ENCODE measurements around the gene CLMN. TPM values are rescaled to one million over a fixed set of nuclear protein-coding genes. Genes with fewer than 3 reads are reported as not detected.

The CLMN gene
- total and polyA plus RNA-seq, 2 of the 13 experiments (the other 11 are each of a cell fraction or from before 2014, with no cell fraction given): 15.1 to 16.7 TPM

DNA sequence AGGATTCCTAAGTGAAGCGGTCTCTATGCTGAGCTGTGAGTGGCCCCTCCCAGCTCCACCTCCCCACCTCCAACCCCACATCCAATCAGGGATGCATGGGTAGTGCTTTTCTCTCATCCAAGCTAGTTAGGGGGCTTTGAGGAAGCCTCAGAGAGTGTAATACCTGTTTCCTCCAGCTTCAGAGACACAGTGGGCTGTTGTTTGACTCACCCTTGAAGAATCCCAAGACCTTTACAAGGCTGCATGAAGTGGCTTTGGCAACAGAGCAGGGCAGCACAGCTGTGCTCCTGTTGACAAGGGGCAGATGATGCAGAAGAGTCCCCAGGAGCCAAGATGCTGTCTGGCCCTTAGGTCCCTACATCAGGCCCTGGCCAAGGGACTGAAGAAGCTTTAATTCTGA is 27.1 kb upstream of the CLMN start:
- POLR2A ChIA-PET: no interaction called here
- in situ Hi-C loops (cut with HindIII; ENCODE audit: extremely low pct_ligation_motif_present, low pct_unique_long_range_greater_than_20kb) (no loop called here), intact Hi-C loops (cut with micrococcal nuclease; ENCODE audit: unreplicated experiment) (no loop called here)
- Histone ChIP-seq H3K4me1 (ENCODE audit: insufficient read depth, low read length) (peaks cover 10% of the 10 kb centered on the region), H3K4me2 (ENCODE audit: low read depth, low read length) (no peak overlapping the region), H3K27ac (ENCODE audit: extremely low read length, insufficient read depth, low read length) (no peak overlapping the region), H3K4me3 (replicated peaks in 1 of 3; ENCODE audit: insufficient read depth in 1 of 3, low read depth in 2 of 3, low read length in 3 of 3) (no peak overlapping the region), H3K9ac (ENCODE audit: insufficient read depth, low read depth, low read length) (no peak overlapping the region), H3K36me3 (replicated peaks in 1 of 2; ENCODE audit: control insufficient read depth in 1 of 2, insufficient read depth in 2 of 2, low read length in 2 of 2) (no peaks in the 10 kb centered on the region), H3K27me3 (ENCODE audit: control insufficient read depth in 1 of 2, insufficient read depth in 2 of 2, low read length in 2 of 2) (0 out of 5 replicates have a peak, but pooled peaks cover 0 to 11% of the 10 kb centered on the region in 2 experiments), H2AFZ (ENCODE audit: low read length) (no peak overlapping the region), H3K79me2 (ENCODE audit: insufficient read depth, low read length) (no peaks in the 10 kb centered on the region), H3K9me3 (ENCODE audit: low read length) (no peaks in the 10 kb centered on the region), H4K20me1 (ENCODE audit: insufficient read depth, low read length) (no peaks in the 10 kb centered on the region)
- 80% methylated on average over 1 of the region's 1 CpG for WGBS (ENCODE audit: low lambda C conversion rate)
- ATAC-seq (no peak; the same call in 2 of the 3 replicates), DNase-seq (ENCODE audit: low spot score) (no peak), FAIRE-seq (no peak)
- TF ChIP-seq ZNF343 (CRISPR knock-in tag; IDR thresholded peaks at IDR 0.05) (no peak), MIXL1 (CRISPR knock-in tag; IDR thresholded peaks at IDR 0.05) (no peak), SSRP1 (CRISPR knock-in tag; IDR thresholded peaks at IDR 0.05) (no peak)
- CTCF ChIA-PET (ENCODE audit: low intra/inter-chr PET ratio, low total read pairs): no interaction called here
- BruUV-seq (replicated peaks): no TSS peak

DNA sequence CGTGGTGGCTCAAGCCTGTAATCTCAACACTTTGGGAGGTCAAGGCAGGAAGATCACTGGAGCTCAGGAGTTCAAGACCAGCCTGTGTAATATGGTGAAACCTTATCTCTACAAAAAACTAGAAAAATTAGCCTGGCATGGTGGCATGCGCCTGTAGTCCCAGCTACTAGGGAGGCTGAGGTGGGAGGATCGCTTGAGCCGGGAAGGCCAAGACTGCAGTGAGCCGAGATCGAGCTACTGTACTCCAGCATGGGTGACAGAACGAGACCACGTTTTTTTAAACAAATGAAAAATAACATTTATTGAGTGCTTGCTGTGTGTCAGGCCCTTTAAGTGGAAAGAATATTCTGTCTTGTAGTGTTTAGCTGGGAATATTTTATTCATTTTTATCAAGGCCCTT is 26.6 kb upstream of the CLMN start:
- peaks cover 13% of the 10 kb centered on the region for H3K4me1 ChIP-seq (ENCODE audit: insufficient read depth, low read length)
- H2AFZ ChIP-seq (ENCODE audit: low read length): no peak overlapping the region
- FAIRE-seq (no peak), DNase-seq (ENCODE audit: low spot score) (no peak), ATAC-seq (no peak)
- H3K4me2 ChIP-seq (ENCODE audit: low read depth, low read length): no peak overlapping the region
- 0 out of 5 replicates have a peak, but pooled peaks cover 0 to 11% of the 10 kb centered on the region in 2 experiments for H3K27me3 ChIP-seq (ENCODE audit: control insufficient read depth in 1 of 2, insufficient read depth in 2 of 2, low read length in 2 of 2)
- BruUV-seq (replicated peaks): no TSS peak
- CTCF ChIA-PET (ENCODE audit: low intra/inter-chr PET ratio, low total read pairs): no interaction called here
- H3K79me2 ChIP-seq (ENCODE audit: insufficient read depth, low read length): no peaks in the 10 kb centered on the region
- in situ Hi-C loops (cut with HindIII; ENCODE audit: extremely low pct_ligation_motif_present, low pct_unique_long_range_greater_than_20kb) (no loop called here), intact Hi-C loops (cut with micrococcal nuclease; ENCODE audit: unreplicated experiment) (no loop called here)
- POLR2A ChIA-PET: no interaction called here
- H3K9ac ChIP-seq (ENCODE audit: insufficient read depth, low read depth, low read length): no peak overlapping the region
- H3K27ac ChIP-seq (ENCODE audit: extremely low read length, insufficient read depth, low read length): no peak overlapping the region
- H3K9me3 ChIP-seq (ENCODE audit: low read length): no peaks in the 10 kb centered on the region
- H3K36me3 ChIP-seq (replicated peaks in 1 of 2; ENCODE audit: control insufficient read depth in 1 of 2, insufficient read depth in 2 of 2, low read length in 2 of 2): no peaks in the 10 kb centered on the region
- WGBS (ENCODE audit: low lambda C conversion rate): 74% methylated on average over 8 of the region's 8 CpGs
- no peak overlapping the region for H3K4me3 ChIP-seq (replicated peaks in 1 of 3; ENCODE audit: insufficient read depth in 1 of 3, low read depth in 2 of 3, low read length in 3 of 3)
- H4K20me1 ChIP-seq (ENCODE audit: insufficient read depth, low read length): no peaks in the 10 kb centered on the region
- no peak for TF ChIP-seq NR2F2 (IDR thresholded peaks at IDR 0.05; ENCODE audit: borderline replicate concordance, low read depth)
- no peak for TF ChIP-seq ZFYVE20 (CRISPR knock-in tag; IDR thresholded peaks at IDR 0.05; ENCODE audit: borderline replicate concordance, low read depth)
- TF ChIP-seq PCBP2 (optimal IDR thresholded peaks at IDR 0.05; ENCODE audit: low read depth, low read length, poor library complexity, severe bottlenecking): no peak
- no peak for TF ChIP-seq ZNF768 (CRISPR knock-in tag; IDR thresholded peaks at IDR 0.05)
- TF ChIP-seq, protein P1, sequence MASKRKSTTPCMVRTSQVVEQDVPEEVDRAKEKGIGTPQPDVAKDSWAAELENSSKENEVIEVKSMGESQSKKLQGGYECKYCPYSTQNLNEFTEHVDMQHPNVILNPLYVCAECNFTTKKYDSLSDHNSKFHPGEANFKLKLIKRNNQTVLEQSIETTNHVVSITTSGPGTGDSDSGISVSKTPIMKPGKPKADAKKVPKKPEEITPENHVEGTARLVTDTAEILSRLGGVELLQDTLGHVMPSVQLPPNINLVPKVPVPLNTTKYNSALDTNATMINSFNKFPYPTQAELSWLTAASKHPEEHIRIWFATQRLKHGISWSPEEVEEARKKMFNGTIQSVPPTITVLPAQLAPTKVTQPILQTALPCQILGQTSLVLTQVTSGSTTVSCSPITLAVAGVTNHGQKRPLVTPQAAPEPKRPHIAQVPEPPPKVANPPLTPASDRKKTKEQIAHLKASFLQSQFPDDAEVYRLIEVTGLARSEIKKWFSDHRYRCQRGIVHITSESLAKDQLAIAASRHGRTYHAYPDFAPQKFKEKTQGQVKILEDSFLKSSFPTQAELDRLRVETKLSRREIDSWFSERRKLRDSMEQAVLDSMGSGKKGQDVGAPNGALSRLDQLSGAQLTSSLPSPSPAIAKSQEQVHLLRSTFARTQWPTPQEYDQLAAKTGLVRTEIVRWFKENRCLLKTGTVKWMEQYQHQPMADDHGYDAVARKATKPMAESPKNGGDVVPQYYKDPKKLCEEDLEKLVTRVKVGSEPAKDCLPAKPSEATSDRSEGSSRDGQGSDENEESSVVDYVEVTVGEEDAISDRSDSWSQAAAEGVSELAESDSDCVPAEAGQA (IDR thresholded peaks at IDR 0.05; ENCODE audit: low read depth): no peak
- TF ChIP-seq, protein P1 (CRISPR knock-in tag; IDR thresholded peaks at IDR 0.05; ENCODE audit: borderline replicate concordance): no peak
- TF ChIP-seq PITX1 (CRISPR knock-in tag; IDR thresholded peaks at IDR 0.05): no peak
- TF ChIP-seq HNRNPH1 (optimal IDR thresholded peaks at IDR 0.05; ENCODE audit: low read depth, low read length): no peak
- TF ChIP-seq, protein P2, sequence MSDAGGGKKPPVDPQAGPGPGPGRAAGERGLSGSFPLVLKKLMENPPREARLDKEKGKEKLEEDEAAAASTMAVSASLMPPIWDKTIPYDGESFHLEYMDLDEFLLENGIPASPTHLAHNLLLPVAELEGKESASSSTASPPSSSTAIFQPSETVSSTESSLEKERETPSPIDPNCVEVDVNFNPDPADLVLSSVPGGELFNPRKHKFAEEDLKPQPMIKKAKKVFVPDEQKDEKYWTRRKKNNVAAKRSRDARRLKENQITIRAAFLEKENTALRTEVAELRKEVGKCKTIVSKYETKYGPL (CRISPR knock-in tag; IDR thresholded peaks at IDR 0.05): no peak

Measured in HepG2 (cell line).